GM18526 (cell line): ENCODE results near the gene SERPINB7.

ENCODE experiments used
- POLR2A ChIP-seq: IDR thresholded peaks from 3 replicates; pipeline ENCODE4 v1.6.1; 2011; ENCODE audit not compliant: insufficient read length; ENCODE audit errors: extremely low read depth

The SERPINB7 gene

DNA sequence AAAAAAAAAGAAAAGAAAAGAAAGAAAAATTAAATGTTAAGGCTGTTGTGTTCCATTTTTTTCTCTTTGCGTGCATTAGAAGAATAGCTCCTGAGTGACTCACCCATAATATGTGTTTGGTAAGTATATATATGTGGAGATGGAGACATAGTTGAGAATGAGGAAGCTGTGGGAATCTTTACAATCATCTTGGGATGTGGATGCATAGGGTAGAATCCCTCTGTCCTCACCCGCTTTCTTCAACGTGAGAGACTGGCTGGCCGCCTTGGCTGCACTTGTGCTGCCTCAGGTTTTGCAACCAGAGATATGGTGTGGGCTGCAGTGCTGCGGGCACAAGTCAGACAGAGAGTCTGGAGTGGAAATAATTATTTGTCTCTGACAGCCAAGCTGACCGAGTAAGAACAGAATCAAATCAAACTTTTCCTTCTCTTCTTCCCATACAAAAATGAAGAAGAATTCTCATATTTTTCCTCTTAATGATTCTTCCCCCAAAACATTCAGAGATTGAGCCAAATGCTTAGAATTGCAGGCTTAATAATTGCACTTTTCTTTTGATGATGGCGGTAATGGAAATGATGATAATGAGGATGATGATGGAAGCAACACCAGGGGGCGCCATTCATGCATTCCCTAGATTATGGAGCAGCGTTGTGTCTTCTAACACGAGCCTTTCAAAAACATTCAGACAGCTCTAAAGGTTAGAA is 48.5 kb downstream of the SERPINB7 start:
- TF ChIP-seq POLR2A: no peak

DNA sequence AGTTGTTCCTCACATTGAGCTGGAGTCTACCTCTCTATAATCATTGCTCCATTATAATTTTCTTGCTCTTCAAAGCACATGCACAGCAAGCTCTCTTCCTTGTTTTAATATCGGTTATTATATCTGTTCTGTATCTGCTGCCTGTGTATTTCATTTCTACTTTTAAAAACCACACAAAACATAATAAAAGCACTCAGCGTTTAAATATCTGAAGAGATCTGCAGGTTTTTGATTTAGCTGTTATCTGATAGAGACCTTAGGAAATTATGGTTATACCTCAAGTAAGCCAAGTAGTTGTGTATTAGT is 49.0 kb downstream of the SERPINB7 start:
- TF ChIP-seq POLR2A: no peak

DNA sequence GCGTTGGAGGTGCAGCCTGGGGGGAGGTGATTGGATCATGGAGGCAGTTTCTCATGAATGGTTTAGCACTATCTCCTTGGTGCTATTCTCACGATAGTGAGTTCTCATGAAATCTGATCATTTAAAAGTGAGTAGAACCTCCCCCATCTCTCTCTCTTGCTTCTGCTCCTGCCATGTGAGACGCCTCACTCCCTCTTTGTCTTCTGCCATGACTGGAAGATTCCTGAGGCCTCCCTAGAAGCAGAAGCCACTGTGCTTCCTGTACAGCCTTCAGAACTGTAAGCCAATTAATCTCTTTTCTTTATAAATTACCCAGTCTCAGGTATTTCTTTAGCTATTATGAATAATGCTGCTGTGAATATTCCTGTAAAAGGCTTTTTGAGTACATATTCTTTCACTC is 52.9 kb downstream of the SERPINB7 start:
- TF ChIP-seq POLR2A: no peak

GRCh38 chr18:63828656-63829055 is 53.4 kb downstream of the SERPINB7 start:
- no peak for TF ChIP-seq POLR2A

- no peak for TF ChIP-seq POLR2A
These were observed 54.7 kb downstream of the SERPINB7 start for GRCh38 chr18:63829886-63830285.

DNA sequence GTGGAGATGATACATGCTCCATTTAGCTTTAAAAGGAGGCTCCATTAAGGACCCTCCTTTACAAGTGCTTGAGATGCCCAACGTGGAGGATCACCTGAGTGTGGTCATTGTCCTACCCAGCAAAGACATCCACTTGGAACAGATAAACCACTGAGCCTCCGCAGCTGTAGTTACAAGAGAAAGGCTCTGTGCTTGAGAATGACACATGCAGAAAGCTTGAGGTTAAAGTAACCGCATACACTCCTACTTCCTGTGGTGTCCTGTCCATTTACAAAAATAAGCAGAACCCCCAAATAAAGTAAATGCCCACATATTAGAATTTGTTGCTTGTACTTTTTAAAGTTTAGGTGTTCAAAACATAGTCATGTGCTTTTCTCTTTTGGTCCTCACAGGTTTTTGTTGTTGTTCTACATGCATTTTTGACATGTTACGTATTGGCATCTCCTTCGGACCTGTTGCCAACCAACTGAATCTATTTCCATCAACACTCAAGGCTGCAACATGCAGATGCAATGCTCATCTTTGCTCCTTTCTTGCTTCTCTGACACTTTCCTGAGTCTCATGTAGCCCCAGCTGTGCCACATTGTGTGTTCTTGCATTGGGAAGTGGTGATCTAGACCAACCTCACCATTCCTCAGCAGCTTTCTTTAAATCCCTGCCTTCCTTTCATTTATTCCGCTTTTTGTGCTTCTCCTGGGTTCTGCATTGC is 56.0 kb downstream of the SERPINB7 start:
- TF ChIP-seq POLR2A: no peak

GRCh38 chr18:63832470-63832869 is 57.3 kb downstream of the SERPINB7 start:
- no peak for TF ChIP-seq POLR2A

DNA sequence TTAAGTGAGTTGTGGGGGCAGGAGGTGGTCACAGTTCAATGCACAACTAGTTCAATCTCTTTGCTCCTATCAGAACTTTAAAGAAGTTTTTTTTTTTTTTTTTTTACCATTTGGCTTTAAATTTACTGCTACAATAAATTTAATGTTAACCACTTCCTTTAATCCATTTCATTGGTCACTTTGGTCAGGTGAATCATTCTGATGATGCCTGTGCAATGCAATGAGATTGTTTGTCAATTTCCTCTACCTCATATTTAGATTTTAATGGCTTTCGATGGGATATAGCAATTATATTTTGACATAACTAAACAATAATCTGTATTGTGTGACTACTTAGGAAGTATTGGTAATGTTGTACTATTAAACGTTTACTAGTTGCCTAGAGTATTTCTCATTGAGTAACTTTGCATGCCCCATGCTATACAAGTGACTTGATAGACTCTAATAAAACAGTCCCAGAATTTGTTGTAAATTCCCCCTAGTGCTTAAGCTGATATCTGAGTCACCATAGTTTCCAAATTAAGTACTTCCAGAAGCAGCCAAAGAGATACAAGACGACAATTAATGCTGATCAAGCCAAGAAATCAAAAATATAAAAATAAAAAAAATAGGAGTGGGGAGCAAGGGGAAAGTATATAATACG is 59.4 kb downstream of the SERPINB7 start:
- TF ChIP-seq POLR2A: no peak

- no peak for TF ChIP-seq POLR2A
These were observed 61.2 kb downstream of the SERPINB7 start for GRCh38 chr18:63836456-63836855.

GRCh38 chr18:63837590-63837989 is 62.4 kb downstream of the SERPINB7 start:
- no peak for TF ChIP-seq POLR2A

DNA sequence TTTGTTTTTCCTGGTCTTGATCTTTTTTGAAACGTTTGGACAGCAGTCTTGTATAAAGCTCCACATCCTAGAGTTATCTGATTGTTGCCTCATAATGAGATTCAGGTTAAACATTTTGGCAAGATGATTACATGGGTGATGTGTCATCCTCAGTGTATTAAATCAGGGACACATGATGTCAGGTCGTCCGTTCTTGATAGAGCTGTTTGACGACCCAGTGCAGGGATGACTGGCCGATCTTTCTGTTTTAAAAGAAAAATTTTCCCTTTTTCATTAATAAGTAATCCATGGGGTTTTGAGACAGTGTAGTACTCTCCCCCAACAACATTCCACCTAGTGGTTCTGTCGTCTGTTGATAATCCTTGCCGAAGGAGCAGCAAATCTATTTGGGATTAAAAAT is 67.8 kb downstream of the SERPINB7 start:
- no peak for TF ChIP-seq POLR2A

DNA sequence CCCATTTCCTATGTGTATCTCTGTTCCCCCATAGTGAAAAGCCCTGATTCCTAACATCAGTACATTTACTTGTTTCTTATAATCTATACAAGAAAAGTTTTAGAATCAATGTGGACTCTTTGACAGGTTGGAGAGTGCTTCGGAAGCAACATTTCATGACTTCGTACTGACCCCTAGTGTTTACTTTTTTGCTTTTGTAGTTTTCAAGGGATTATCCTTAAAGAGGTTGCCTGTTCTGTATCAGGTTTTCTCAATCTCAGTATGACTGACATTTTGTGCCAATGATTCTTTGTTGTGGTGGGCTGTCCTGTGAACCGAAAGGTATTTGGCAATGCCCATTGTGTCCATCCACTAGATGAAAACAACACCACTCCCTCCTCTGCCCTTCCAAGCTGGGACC is 69.0 kb downstream of the SERPINB7 start:
- no peak for TF ChIP-seq POLR2A

GRCh38 chr18:63848159-63848558 is 72.9 kb downstream of the SERPINB7 start:
- TF ChIP-seq POLR2A: no peak

- TF ChIP-seq POLR2A: no peak
These were observed 74.8 kb downstream of the SERPINB7 start for GRCh38 chr18:63850020-63850419.

- no peak for TF ChIP-seq POLR2A
These were observed 75.4 kb downstream of the SERPINB7 start for GRCh38 chr18:63850636-63851035.
